Sigmoid colon (tissue), 7 donors: Measurements from ENCODE around the gene AMT. TPM values are rescaled to one million over a fixed set of nuclear protein-coding genes. Genes with fewer than 3 reads are reported as not detected.
"Not testable (repeated sequence)": the region's sequence is repeated elsewhere in the genome, so short reads cannot be mapped to it uniquely, and the experiment has no call there.

ENCODE experiments used
- DNase-seq: peaks from one replicate; pipeline ENCODE4 v3.0.0-alpha.2; 2019
- H3K27ac ChIP-seq, 4 donors: fragments of 200-600 bp; sonication (generic); one replicate each; pipeline ENCODE4 v1.5.1; 2016 to 2019; ENCODE audit warnings: mild to moderate bottlenecking in 1 of 4
- H3K27me3 ChIP-seq, 3 donors: fragments of 200-600 bp; sonication (generic); one replicate each; pipeline ENCODE4 v1.5.1; 2019; ENCODE audit warnings: mild to moderate bottlenecking in 1 of 3
- H3K36me3 ChIP-seq, 4 donors: fragments of 200-600 bp; sonication (generic); one replicate each; pipeline ENCODE4 v1.5.1; 2016 to 2019
- H3K4me1 ChIP-seq, 4 donors: fragments of 200-600 bp; sonication (generic); one replicate each; pipeline ENCODE4 v1.5.1; 2017 to 2019
- H3K4me3 ChIP-seq, 4 donors: fragments of 200-600 bp; sonication (generic); one replicate each; pipeline ENCODE4 v1.5.1; 2017 to 2019; ENCODE audit warnings: mild to moderate bottlenecking in 2 of 4, moderate library complexity in 1 of 4
- H3K9me3 ChIP-seq, 4 donors: fragments of 200-600 bp in 3 of 4; sonication (generic) in 3 of 4; one replicate each; pipeline versions ENCODE4 v1.5.1 to v1.6.1; 2013 to 2019
- CTCF ChIP-seq, 4 experiments: fragments of 450-650 bp in 3 of 4; fragments of 200-600 bp in 1 of 4; IDR thresholded peaks; one replicate each; pipeline ENCODE4 v1.5.1; 2016 to 2019; ENCODE audit warnings: antibody characterized with exemption in 4 of 4, mild to moderate bottlenecking in 3 of 4, moderate library complexity in 2 of 4
- EP300 ChIP-seq, 4 donors: sonication (generic); formaldehyde crosslinking; IDR thresholded peaks; one replicate each; pipeline ENCODE4 v1.6.1; 2017; ENCODE audit warnings: antibody characterized with exemption in 4 of 4
- POLR2A ChIP-seq, 2 donors: fragments of 450-650 bp; IDR thresholded peaks; one replicate each; pipeline ENCODE4 v1.6.1; 2016; ENCODE audit warnings: antibody characterized with exemption in 2 of 2, mild to moderate bottlenecking in 2 of 2, moderate library complexity in 2 of 2
- POLR2AphosphoS5 ChIP-seq, 4 donors: sonication (generic); formaldehyde crosslinking; IDR thresholded peaks; one replicate each; pipeline ENCODE4 v1.6.1; 2017; ENCODE audit warnings: antibody characterized with exemption in 4 of 4
- WGBS, 2 donors: extraction: QIAGEN DNeasy Blood & Tissue Kit; methylation state at CpG; one replicate each; pipeline ENCODE4 v1.1.7; 2013; 5-methylcytosine and 5-hydroxymethylcytosine counted together
- intact Hi-C: fragments of 100-400 bp; cut with DNase I; formaldehyde crosslinking; loops from one replicate; pipeline ENCODE4 v1.15.1; 2023
- polyA plus RNA-seq, 3 donors: library from polyadenylated mRNA; stranded (reverse); fragments of 200-250 nt; gene quantifications; one replicate each; pipeline ENCODE4 v1.2.3, GENCODE V29; 2013
- total RNA-seq, 4 donors: library from RNA; depleted of rRNA; stranded (reverse); fragments of >200 nt; gene quantifications; one replicate each; pipeline ENCODE4 v1.1.0, GENCODE V29; 2016
- donor health status: healthy with polysubstance abuse.
- donor health status: Bipolar disorder and iron deficiency.
- donor health status: healthy.

Gene AMT
- total and polyA plus RNA-seq, 7 donors = 3.1 to 16.1 (median 11.5) TPM

- intact Hi-C loops = loop anchor here (5.0 kb wide), 1 partner anchor 69 kb away; the partner anchor contains the start of gene USP4
- TF ChIP-seq POLR2A (IDR thresholded peaks at IDR 0.05) (no peak), CTCF (IDR thresholded peaks at IDR 0.05) (no peak), POLR2AphosphoS5 (IDR thresholded peaks at IDR 0.05) (peak in 1 of 4 donors; percentile 16), EP300 (IDR thresholded peaks at IDR 0.05) (no peak)
- Histone ChIP-seq H3K4me1 (peaks cover 0 to 76% (median 61%) of the 10 kb centered on the region in 4 donors), H3K36me3 (peaks cover 0 to 16% (median 0%) of the 10 kb centered on the region in 4 donors), H3K27me3 (no peaks in the 10 kb centered on the region), H3K4me3 (peak overlapping the region; percentile 66 to 95 (median 71)), H3K27ac (peak overlapping the region; percentile 95 to 99 (median 98)), H3K9me3 (no peaks in the 10 kb centered on the region)
- no peak for DNase-seq
- 0 to 1% methylated on average over 33 of the region's 33 CpGs for whole genome bisulfite sequencing, 2 donors
Observed at GRCh38 chr3:49410846-49411534, 11.3 kb downstream of the AMT start.

- Histone ChIP-seq H3K9me3 (no peaks in the 10 kb centered on the region), H3K27me3 (no peaks in the 10 kb centered on the region), H3K27ac (peak overlapping the region; percentile 95 to 99 (median 98)), H3K4me3 (peak overlapping the region; percentile 66 to 95 (median 71)), H3K36me3 (peaks cover 0 to 9% (median 0%) of the 10 kb centered on the region in 4 donors), H3K4me1 (peaks cover 0 to 83% (median 69%) of the 10 kb centered on the region in 4 donors)
- 33 to 38% methylated on average over 4 of the region's 4 CpGs for WGBS, 2 donors
- TF ChIP-seq POLR2A (IDR thresholded peaks at IDR 0.05) (no peak), CTCF (IDR thresholded peaks at IDR 0.05) (no peak), EP300 (IDR thresholded peaks at IDR 0.05) (no peak), POLR2AphosphoS5 (IDR thresholded peaks at IDR 0.05) (no peak)
- intact Hi-C loops = loop anchor here (5.0 kb wide), 1 partner anchor 68 kb away; the partner anchor contains the start of gene USP4
- DNase-seq = no peak
Observed at GRCh38 chr3:49410066-49410845, 12.0 kb downstream of the AMT start.

DNA sequence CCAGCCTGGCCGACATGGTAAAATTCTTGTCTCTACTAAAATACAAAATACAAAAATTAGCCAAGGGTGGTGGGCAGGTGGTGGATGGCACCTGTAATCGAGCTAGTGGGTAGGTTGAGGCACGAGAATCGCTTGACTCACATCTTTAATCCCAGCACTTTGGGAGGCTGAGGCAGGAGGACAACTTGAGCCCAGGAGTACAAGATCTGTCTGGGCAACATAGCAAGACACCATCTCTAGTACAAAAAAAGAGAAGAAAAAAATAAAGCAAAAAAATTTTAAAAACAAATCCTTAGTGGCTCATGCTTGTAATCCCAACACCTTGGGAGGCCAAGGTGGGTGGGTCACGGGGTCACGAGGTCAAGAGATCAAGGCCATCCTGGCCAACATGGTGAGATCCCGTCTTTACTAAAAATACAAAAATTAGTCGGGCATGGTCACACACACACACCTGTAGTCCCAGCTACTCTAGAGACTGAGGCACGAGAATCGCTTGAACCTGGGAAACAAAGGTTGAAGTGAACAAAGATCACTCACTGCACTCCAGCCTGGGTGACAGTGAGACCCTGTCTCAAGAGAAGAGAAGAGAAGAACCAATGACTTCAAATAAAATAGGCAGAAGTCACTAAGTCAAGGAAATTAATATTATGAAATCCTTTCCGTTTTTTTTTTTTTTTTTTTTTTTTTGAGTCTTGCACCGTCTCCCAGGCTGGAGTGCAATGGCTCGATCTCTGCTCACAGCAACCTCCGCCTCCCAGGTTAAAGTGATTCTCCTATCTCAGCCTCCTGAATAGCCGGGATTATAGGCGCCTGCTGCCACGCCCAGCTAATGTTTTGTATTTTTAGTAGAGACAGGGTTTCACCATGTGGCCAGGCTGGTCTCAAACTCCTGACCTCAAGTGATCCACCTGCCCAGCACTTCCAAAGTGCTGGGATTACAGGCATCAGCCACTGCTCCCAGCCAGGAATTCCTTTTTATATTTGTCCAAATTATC, 15.4 kb downstream of the AMT start:
- 64 to 69% methylated on average over 17 of the region's 17 CpGs for WGBS, 2 donors
- Histone ChIP-seq H3K4me3 (no peak overlapping the region), H3K27me3 (no peaks in the 10 kb centered on the region), H3K27ac (peak overlapping the region; percentile 54 to 99 (median 71)), H3K36me3 (no peaks in the 10 kb centered on the region), H3K4me1 (peaks cover 0 to 81% (median 68%) of the 10 kb centered on the region in 4 donors), H3K9me3 (no peaks in the 10 kb centered on the region)
- DNase-seq = no peak
- intact Hi-C loops = no loop called here
- TF ChIP-seq EP300 (IDR thresholded peaks at IDR 0.05) = no peak
- TF ChIP-seq CTCF (IDR thresholded peaks at IDR 0.05) = no peak
- TF ChIP-seq POLR2AphosphoS5 (IDR thresholded peaks at IDR 0.05) = no peak
- TF ChIP-seq POLR2A (IDR thresholded peaks at IDR 0.05) = no peak

DNA sequence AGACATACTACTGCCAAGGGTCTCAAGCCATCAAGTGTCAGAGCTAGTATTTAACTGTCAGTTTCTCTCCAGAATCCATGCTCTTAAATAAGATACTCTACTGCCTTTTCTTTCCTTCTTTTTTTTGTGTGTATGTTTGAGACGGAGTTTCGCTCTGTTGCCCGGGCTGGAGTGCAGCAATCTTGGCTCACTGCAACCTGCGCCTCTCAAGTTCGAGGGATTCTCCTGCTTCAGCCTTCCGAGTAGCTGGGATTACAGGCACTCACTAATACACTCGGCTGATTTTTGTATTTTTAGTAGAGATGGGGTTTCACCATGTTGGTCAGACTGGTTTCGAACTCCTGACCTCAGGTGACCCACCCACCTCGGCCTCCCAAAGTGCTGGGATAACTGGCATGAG, 16.7 kb downstream of the AMT start:
- peak overlapping the region; percentile 54 to 99 (median 71) for H3K27ac ChIP-seq
- H3K27me3 ChIP-seq, H3K9me3 ChIP-seq, DNase-seq, H3K36me3 ChIP-seq, intact Hi-C loops, H3K4me3 ChIP-seq: not testable (repeated sequence)
- peaks cover 0 to 93% (median 74%) of the 10 kb centered on the region in 4 donors for H3K4me1 ChIP-seq
- 73 to 80% methylated on average over 9 of the region's 9 CpGs for WGBS, 2 donors
